ENCODE results near the gene ALPG. TPM values are rescaled to one million over a fixed set of nuclear protein-coding genes. Genes with fewer than 3 reads are reported as not detected.
"Not testable (repeated sequence)": the region's sequence is repeated elsewhere in the genome, so short reads cannot be mapped to it uniquely, and the experiment has no call there.

Gene ALPG
- total RNA-seq, 4 donors from 2014 or later: not detected

DNA sequence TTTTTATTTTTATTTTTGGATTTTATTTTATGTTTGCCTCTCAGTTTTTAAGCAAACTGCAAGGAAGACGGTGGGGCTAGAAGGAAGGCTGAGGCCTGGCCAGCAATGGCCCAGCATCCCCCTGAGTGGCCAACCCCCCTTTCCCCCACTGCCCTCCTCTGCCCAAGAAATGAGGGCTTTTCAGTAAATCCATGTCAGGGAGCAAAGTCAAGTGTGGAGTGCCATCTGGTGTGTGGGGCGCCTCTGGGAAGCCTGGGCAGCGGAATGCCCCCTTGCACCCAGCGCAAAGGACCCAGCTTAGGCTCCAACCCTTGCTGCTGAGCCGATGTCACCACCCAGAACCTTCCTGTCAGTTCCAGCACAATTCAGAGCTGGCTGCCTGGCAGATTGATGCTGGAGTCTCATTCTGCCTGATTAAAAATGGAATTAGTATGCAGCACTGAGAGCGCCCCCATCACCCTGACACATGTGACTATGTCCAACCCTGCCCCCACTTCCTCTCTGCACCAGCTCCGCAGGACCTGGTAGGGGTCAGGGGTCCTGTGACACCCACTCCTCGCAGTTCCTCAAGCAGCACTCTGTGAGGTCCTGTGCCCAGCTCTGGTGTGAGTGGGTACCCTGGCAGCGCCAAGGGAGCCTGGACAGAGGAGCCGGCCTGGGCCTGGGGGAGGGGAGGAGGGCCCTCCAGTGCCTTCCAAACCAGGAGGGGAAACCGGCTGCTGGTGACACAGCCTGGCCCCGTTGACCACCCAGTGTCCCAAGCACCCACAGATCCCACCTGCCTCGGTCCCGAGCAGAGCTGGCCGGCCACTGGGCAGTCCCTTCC lies 37.3 kb upstream of the ALPG start:
- no peak overlapping the region for H3K27ac ChIP-seq
- H3K4me3 ChIP-seq: no peak overlapping the region
- no peaks in the 10 kb centered on the region for H3K27me3 ChIP-seq
- TF ChIP-seq, protein P1, sequence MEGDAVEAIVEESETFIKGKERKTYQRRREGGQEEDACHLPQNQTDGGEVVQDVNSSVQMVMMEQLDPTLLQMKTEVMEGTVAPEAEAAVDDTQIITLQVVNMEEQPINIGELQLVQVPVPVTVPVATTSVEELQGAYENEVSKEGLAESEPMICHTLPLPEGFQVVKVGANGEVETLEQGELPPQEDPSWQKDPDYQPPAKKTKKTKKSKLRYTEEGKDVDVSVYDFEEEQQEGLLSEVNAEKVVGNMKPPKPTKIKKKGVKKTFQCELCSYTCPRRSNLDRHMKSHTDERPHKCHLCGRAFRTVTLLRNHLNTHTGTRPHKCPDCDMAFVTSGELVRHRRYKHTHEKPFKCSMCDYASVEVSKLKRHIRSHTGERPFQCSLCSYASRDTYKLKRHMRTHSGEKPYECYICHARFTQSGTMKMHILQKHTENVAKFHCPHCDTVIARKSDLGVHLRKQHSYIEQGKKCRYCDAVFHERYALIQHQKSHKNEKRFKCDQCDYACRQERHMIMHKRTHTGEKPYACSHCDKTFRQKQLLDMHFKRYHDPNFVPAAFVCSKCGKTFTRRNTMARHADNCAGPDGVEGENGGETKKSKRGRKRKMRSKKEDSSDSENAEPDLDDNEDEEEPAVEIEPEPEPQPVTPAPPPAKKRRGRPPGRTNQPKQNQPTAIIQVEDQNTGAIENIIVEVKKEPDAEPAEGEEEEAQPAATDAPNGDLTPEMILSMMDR (IDR thresholded peaks at IDR 0.05): no peak
- TF ChIP-seq POLR2A (IDR thresholded peaks at IDR 0.05) (no peak), EP300 (IDR thresholded peaks at IDR 0.05) (no peak)
- H3K9me3 ChIP-seq: no peaks in the 10 kb centered on the region
- H3K36me3 ChIP-seq: no peaks in the 10 kb centered on the region
- DNase-seq (ENCODE audit: low spot score in 2 of 2): no peak
- no peaks in the 10 kb centered on the region for H3K4me1 ChIP-seq
- WGBS, 2 donors: 64 to 69% methylated on average over 12 of the region's 15 CpGs

DNA sequence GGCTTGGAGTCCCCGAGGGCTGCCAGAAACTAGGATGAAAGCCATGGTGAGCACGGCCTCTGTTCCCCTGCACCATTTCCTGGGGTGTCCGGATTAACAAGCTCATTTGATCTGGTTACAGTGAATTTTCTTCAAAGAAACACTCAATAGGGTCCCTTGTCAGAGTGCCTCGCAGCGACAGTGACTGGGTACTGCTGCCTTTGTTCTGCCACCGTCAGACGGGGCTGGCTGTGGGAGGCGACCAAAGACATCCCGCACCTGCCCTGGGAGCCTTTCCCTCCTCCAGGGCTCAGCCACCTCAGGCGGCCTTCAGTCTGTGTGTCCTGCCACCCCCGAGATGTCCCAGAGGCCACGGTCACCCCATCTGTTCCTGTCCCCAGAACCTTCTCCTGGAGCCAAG lies 36.6 kb upstream of the ALPG start:
- 15 to 21% methylated on average over 8 to 11 of the region's 12 CpGs for WGBS, 2 donors
- DNase-seq (ENCODE audit: low spot score in 2 of 2); H3K4me3 ChIP-seq; H3K27ac ChIP-seq; H3K36me3 ChIP-seq; H3K9me3 ChIP-seq; H3K27me3 ChIP-seq; H3K4me1 ChIP-seq: not testable (repeated sequence)

DNA sequence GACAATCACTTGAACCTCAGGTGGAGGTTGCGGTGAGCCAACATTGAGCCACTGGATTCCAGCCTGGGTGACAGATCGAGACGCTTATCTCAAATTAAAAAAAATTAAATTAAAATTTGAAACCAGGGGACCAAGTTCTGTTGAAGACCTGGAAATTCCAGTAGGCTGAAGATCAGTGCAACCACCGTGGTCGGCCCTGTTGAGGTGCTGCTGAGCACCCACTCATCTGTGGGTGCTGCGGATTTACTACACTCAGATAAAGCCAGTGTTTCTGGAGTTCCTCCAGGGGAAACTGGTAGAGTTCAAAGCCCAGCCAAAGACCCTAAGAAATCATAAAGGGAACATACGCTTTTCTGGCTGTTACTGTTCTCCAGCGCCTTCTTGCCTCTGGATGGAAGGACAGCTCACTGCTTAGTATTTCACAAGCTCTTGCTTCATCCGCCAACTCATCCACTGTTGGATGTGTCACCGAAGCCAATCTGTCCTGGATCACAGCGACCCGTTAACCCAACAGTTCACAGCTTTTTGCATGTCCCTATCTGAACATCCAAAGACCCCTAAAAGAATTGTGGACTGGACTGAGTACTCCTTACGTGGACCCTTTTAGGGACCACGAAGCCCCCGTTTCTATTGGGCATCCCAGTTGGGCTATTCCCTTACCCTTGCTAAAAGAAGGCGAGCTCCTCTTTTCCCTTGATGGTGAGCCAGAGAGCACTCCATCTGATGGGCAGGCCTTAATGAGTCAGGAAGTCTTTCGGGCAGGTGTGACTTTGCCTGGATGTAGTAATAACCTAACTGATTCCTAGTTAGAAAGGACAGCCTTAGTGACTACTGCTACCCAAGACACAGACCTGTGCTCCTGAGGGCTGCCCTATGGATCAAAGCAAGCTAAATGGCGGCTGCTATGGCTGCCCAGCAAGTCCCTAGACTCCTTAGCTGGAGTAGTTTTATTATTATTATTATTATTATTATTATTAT lies 34.1 kb upstream of the ALPG start:
- Histone ChIP-seq H3K27me3 (no peaks in the 10 kb centered on the region), H3K27ac (no peak overlapping the region), H3K4me1 (no peaks in the 10 kb centered on the region), H3K36me3 (no peaks in the 10 kb centered on the region), H3K4me3 (no peak overlapping the region), H3K9me3 (no peaks in the 10 kb centered on the region)
- TF ChIP-seq EP300 (IDR thresholded peaks at IDR 0.05): no peak
- no peak for TF ChIP-seq POLR2A (IDR thresholded peaks at IDR 0.05)
- TF ChIP-seq, protein P1 (IDR thresholded peaks at IDR 0.05): no peak
- no peak for DNase-seq (ENCODE audit: low spot score in 2 of 2)
- 92 to 95% methylated on average over 18 of the region's 18 CpGs for WGBS, 2 donors

DNA sequence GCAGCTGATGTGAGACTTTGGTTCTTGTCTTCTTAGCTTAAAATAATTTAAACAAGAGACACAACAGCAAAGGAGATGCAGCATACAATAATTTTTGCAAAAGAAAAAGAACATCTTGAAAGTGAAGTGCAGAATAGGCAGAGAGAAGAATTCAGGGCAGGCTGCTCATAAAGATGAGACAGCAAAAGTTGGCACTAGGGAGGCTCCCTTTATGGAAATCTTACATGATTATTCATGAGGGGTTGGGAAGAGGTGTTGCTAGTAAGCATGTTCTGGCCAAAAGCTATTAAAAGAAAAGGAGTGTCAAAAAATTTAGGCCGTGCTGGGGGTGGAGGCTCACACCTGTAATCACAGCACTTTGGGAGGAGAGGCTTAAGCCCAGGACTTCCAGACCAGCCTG lies 32.3 kb upstream of the ALPG start:
- H3K4me1 ChIP-seq: no peaks in the 10 kb centered on the region
- H3K27me3 ChIP-seq: no peaks in the 10 kb centered on the region
- no peak for TF ChIP-seq POLR2A (IDR thresholded peaks at IDR 0.05)
- no peaks in the 10 kb centered on the region for H3K9me3 ChIP-seq
- no peak for DNase-seq (ENCODE audit: low spot score in 2 of 2)
- no peak overlapping the region for H3K27ac ChIP-seq
- H3K36me3 ChIP-seq: no peaks in the 10 kb centered on the region
- WGBS, 2 donors: 50 to 71% methylated on average over 1 of the region's 1 CpG
- H3K4me3 ChIP-seq: no peak overlapping the region

DNA sequence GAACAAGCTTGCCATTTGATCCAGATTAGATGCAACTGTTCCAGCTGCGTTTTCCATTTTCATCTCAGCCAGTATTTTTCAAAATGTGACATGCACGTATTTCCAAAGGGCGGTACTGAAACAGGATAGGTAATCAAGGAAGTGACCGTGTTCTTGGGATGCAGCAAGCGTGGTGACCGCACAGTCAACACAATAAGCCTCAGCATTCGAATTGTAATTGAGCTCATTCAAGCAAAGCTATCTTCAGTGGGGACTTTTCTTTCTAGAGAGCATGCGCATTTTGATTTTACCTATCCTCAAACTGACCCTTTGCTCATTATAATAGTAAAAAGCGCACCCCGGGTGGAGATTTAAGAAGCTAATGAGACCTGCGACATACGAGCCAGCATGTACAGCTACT lies 31.5 kb upstream of the ALPG start:
- Histone ChIP-seq H3K4me1 (no peaks in the 10 kb centered on the region), H3K27ac (no peak overlapping the region), H3K27me3 (peaks cover 0 to 6% of the 10 kb centered on the region in 2 donors), H3K4me3 (no peak overlapping the region), H3K36me3 (no peaks in the 10 kb centered on the region), H3K9me3 (no peaks in the 10 kb centered on the region)
- no peak for TF ChIP-seq EP300 (IDR thresholded peaks at IDR 0.05)
- TF ChIP-seq POLR2A (IDR thresholded peaks at IDR 0.05): no peak
- TF ChIP-seq, protein P1 (IDR thresholded peaks at IDR 0.05): no peak
- 66 to 68% methylated on average over 12 of the region's 12 CpGs for WGBS, 2 donors
- DNase-seq (ENCODE audit: low spot score in 2 of 2): no peak

DNA sequence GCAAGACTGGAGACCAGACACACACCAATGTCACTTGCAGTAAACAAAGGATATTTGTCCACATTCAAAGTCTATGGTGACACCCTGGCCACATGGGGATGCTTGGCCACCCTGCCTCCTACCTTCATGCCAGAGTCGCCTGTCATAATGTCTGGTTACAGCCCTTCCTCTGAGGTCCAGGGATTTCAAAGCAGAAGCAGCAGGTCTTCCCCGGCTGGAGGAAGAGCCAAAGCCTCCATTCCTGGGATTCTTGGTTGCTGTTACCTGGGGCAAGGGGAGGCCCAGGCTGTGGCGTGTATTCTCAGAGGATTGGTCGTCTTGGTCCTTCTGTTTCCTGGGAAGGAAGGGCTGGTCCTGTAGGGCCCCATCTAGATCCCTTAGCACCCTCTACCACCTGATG lies 30.4 kb upstream of the ALPG start:
- no peaks in the 10 kb centered on the region for H3K36me3 ChIP-seq
- DNase-seq (ENCODE audit: low spot score in 2 of 2): no peak
- no peak overlapping the region for H3K4me3 ChIP-seq
- peaks cover 0 to 11% of the 10 kb centered on the region in 2 donors for H3K27me3 ChIP-seq
- TF ChIP-seq EP300 (IDR thresholded peaks at IDR 0.05) (no peak), POLR2A (IDR thresholded peaks at IDR 0.05) (no peak)
- TF ChIP-seq, protein P1 (IDR thresholded peaks at IDR 0.05): no peak
- H3K9me3 ChIP-seq: no peaks in the 10 kb centered on the region
- no peaks in the 10 kb centered on the region for H3K4me1 ChIP-seq
- WGBS, 2 donors: 78 to 84% methylated on average over 3 to 4 of the region's 4 CpGs
- H3K27ac ChIP-seq: no peak overlapping the region
